CD4-positive, alpha-beta T cell treated with Interleukin-15 for 1 hour (primary cell): ENCODE data around the gene VSIR.

ENCODE experiments used
- DNase-seq: peaks from one replicate; pipeline ENCODE4 v3.0.0-alpha.2; 2020

VSIR gene

DNA sequence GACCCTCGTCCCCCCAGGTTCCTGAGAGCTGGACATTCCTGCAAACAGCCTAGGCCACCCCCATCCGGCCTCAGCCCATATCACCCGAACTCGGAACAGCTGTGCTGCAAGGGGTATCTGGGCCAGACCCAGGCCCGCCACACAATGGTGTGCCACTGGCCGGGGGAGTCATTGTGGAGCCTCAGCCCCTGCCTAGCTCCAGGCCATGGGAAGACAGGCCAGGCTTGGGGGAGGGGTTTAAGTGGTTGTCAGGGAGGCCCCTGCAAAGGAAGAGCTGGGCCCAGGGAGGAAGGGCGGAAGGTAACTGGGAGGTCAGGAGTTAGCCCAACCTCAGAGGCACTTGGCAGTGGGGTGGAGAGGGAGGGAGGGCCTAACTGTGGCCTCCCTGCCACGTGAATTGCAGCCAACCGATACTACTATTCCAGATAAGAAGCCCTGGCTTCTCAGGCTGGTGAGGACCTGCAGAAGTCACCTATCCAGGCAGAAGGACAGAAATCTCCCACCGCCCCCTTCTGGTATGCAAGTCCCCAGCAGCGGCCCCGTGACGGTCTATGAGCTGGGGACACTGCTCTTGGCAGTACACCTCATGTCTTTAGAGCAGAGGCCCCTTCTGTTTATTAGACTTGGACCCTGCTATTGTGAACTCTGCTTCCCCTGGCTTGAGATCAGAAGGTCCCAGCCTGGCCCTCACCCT lies 26.8 kb downstream of the VSIR start:
- DNase-seq, result no peak

DNA sequence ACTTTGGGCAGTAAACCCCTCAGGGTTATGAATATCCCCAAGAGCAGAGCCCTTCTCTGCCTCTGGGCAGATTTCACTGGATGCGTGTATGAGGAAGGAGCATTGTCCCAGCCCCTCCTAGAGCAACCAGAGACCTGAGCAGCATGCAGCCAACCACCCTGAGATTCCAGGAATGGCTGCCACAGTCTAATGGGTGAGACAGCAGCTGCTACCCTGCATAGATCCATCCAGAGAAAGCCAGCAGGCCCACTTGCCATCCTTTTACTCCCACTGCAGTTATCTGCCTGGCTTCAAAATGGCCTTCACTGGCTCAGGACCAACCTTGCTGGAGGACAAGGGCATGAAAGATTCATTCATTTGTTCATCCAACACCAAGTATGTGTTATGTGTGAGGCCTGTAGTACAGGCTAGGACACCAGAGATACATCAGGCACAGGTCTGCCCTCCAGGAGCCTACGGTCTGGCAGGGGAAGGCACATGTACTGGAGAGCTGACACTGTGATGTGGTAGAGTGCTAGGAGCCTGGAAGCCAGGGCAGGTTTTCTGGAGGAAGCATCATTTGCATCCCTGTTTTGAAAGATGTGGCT lies 27.6 kb downstream of the VSIR start:
- DNase-seq, result no peak

DNA sequence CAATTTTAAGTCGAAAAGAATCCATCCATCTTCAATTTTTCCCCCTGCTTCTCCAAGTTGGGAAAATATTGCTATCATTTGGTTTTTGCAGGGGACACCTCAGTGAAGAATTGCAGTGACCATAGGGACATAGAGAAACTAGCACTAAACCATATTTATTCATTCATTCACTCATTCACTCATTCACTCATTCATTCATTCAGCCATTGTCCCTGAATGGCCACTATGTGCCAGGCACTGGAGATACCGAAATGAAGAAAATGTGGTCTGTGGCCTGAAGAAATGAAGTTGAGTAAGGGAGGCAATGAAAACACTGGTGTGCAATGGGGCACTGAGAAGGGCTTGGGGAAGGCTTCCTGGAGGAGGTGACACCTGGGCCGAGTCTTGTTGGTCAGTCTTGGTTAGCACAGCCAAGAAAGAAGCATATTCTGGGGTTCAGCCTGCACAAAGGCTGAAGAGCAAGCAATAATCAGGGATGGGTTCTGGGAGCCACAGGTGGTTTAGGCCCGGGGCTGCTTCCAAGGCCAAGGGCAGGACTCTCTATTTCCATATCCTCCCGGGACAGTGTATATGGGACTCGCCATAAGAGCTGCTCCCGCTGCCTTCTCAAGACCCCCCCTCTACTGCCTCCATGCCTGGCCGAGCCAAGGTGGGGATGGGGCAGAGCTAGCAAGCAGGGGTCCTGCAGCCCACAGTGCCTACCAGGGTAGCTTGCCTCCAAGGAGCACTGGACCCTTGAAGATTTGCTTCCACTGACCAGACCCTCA lies 28.2 kb downstream of the VSIR start:
- no peak for DNase-seq

GRCh38 chr10:71743866-71744265 lies 29.5 kb downstream of the VSIR start:
- no peak for DNase-seq

DNA sequence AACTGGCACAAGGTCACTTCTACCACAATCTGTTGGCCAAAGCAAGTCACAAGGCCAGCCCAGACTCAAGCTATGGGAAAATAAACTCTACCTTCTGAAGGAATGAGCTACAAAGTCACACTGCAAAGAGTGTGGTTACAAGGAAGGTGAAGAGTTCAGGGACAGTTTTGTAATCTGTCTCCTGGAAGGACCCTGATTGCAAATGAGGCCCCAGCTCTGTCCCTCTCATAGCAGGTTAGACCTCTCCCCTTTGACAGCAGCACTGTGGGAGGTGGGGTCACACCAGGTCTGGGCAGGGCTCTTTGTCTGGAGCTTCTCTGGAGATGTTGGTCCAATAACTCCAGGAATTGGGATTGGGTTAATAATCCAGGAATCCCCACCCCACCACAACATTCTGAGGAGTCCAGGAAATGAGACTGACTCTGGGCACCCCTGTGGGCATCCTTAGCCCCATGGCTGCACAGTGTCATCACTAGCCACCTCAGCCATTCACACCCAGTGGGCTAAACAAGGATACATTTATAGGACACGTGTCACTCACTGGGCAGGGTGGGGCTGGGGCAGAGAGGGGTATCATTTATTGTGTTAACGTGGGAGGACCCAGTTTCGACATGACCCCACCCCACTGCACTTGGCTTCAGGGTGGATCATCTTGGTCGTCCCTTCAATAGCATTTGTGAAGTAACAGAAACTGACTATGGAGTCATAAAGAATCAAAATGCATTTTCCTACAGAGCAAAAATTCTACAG lies 30.1 kb downstream of the VSIR start:
- DNase-seq, result no peak

DNA sequence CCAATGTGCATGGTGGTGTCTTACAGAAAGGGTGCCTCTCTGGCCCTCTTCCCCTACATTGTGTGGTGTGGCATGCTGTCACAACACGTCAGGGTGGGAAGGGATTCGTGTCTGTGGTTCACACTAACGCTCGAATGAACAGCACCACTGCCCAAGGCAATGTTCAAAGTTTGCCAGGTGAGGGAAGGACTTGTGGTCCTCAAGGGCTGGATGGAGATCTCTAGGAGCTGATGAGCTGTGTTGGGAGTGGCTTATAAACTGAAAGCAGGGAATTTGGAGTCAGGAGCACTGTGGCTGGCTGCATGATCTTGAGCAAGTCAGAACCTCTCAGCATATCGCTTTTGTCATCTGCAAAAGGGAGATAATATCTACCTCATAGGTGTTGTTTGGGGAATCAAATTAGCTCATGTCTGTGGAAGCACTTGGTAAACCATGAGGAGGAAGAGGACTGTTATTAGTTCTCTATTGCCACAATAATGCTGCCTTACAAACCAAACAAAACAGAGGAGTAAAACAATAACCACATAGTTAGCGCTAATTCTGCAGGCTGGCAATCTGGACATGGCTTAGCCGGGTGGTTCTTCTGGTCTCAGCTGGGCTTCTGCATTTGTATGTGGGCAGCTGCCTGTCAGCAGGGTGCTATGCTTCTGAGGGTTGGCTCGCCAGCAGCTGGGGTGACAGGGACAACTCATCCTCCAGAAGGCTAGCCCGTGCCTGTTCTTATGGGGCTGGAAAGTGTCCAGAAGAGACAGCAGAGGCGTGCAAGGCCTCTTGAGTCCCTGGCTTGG lies 30.8 kb downstream of the VSIR start:
- DNase-seq, result no peak

DNA sequence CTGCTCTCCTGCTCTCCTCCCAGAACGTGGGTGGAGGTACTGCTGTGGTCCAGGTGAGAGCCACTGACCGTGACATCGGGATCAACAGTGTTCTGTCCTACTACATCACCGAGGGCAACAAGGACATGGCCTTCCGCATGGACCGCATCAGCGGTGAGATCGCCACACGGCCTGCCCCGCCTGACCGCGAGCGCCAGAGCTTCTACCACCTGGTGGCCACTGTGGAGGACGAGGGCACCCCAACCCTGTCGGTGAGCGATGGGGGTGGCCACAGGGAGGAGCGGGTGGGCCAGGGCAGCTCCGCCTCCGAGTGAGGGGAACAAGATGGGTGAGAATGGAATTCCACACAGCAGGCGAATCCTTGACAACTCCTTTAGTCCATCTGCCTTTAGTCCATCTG lies 31.6 kb downstream of the VSIR start:
- no peak for DNase-seq

GRCh38 chr10:71741029-71741428 lies 32.3 kb downstream of the VSIR start:
- DNase-seq, result no peak

DNA sequence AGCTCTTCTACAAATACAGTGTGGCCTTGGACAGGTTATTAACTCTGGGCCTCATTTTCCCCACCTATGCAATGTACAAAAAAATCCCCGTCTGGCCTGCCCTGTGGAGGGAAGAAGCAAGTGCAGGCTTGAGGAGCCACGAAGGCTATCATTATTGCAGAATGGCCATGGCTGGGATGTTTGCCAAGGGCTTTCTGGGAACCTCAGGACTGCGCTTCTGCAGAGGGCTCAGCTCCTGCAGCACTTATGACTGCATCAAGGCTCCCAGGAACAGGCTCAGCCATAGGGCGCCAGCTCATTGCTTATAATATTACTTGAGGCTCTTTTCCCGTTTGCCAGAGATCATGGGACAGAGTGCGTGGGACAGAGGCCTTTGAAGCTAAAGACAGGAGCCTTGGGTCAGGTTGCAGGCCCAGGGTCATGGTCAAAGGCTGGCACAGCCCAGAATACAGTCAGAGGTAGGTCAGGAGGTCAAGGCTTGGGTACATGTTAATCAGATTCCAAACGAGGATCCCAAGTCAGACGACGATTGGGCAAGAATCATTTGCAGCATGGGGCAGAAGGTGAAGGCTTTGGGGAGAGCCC lies 33.2 kb downstream of the VSIR start:
- DNase-seq, result no peak

DNA sequence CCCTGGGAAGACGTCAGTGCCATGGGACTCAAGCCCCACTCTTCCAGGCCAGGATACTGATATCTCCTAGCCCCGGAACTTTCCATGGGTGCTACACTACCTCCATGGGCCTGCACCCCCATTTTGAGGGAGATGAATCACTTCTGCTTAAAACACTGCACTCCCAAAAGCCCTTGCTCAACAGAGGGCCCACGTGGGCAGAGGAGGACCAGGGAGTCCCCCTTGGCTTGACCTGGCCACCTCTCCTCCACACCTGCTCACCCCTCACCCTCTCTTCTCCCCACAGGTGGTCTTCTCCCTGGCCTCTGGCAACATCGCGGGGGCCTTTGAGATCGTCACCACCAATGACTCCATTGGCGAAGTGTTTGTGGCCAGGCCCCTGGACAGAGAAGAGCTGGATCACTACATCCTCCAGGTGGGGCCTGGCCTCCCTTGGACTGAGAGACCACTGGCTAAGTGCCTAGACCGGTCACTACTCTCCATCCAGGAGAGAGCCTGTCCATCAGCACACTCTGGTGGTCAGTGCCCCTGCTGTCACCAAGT lies 33.9 kb downstream of the VSIR start:
- DNase-seq, result no peak

- DNase-seq, result no peak
These were observed 35.5 kb downstream of the VSIR start for GRCh38 chr10:71737834-71738197.

DNA sequence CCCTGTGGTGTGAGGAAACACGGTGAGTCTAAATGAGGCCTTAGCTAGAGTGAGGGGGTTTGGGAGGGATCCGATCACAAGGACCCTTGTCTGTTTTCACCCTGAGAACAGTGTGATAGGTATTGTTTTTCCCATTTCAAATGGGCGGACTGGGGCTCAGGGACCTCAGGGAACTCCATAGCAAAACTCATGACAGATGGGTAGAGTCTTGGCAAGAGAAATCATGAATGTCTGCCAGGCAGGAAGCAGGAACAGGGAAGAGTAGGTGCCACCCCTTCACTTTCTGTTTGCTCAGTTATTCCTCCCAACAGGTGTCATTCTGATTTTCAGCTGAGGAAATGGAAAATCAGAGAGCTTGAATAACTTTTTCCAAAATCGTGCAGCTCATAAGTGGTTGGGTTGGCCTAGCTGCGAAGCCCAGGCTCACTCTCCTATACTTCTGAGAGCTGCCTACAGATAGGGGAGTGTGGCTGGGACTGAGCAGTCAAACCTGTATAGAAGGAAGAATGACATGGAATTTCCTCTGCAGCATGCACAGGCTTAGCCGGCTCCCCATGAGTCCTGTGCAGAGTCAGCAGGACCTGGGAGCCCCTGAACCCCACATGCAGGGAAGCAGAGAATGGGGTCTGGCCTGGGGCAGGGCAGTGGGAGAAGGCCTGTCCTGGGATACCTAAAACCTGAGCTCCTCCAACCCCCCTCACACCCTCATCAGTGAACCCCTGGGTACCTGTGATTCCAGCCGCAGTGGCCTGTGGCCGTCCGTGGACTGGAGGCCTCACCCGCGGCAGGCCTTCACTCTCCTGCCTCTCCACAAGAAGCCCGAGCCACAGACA lies 36.1 kb downstream of the VSIR start:
- no peak for DNase-seq

- no peak for DNase-seq
These were observed 36.8 kb downstream of the VSIR start for GRCh38 chr10:71736570-71736952.

DNA sequence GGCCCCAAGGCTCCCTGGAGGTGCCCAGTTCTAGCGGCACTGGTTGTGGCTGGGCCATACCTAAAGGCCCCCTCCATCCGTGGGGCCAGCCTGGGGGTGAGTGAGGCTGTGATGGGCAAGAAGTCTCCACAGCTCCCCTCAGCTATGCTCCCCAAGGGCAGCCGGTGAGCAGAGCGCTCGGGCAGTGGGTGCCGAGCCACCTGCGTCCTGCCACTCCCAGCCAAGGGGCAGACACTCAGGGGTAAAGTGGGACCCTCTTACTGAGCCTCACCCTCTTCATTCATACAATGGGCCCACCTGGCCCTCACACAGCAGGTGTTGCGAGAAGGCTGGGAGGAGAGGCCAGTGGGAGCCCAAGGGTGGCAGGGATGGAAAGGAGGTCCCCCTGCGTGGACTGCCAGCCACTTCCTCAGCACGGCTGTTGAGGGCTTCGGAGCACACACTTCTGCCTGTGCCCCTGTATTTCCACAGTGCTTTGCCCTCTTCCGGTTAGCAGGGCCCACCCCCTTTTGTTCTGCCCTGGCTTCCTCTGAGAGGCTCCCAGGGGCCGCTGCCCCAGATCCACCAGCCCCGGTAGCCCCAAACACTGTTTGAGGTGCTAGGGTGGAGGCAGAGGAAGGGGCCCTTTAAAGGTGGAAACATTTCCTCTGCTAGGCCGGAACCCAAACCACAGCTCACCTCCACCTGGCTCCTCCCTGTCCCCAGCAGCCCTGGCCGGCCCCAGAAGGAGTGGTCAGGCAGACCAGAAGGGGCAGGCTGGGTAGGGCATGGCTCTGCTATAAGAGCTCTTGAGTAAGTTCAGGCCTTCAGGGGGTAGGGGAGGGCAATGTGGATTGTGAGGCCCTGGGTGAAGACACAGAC lies 37.4 kb downstream of the VSIR start:
- peak; percentile 63 for DNase-seq

DNA sequence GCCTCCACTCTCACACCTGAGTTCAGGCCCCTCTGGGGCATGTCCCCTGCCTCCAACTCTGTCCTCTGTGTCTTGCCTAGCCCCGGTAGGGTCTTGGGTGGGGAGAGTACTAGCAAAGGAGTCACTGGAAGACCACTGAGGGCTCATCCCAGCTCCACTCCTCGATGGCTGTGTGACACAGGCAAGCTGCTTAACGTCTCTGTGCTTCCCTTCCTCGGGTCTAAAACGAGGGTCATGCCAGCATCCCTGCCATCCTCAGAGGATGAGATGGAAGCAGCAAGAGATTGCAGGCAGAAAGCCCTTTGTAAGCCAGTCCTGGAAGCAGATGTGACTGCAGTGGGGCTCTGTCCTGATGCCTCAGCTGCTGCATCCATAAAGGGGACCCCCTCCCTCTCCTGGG lies 38.5 kb downstream of the VSIR start:
- DNase-seq, result no peak

DNA sequence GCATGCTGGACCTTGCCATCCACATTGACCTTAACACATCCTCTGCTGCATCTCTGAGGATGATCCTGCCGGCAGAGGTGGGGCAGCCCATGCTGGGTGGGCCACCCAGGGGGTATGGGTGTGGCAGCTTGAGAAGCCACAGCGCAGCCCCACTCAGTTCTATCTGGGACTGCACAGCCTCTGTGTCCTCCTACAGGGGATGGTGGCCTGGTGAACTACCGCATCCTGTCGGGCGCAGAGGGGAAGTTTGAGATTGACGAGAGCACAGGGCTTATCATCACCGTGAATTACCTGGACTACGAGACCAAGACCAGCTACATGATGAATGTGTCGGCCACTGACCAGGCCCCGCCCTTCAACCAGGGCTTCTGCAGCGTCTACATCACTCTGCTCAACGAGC lies 41.5 kb downstream of the VSIR start:
- DNase-seq, result no peak

- no peak for DNase-seq
These were observed 44.1 kb downstream of the VSIR start for GRCh38 chr10:71729161-71729636.

GRCh38 chr10:71727738-71728737 lies 45.3 kb downstream of the VSIR start:
- DNase-seq, result peak; percentile 74
